Measurements from ENCODE around the gene TEAD3. TPM values are rescaled to one million over a fixed set of nuclear protein-coding genes. Genes with fewer than 3 reads are reported as not detected.

Gene TEAD3
- total RNA-seq, 1 experiment from 2014 or later: 27.0 TPM

GRCh38 chr6:35489066-35489465 lies 7.8 kb downstream of the TEAD3 start:
- H3K18ac ChIP-seq (ENCODE audit: insufficient read length, low read depth, low read length): no peak overlapping the region
- H4K91ac ChIP-seq (ENCODE audit: insufficient read length, low read depth, low read length): no peak overlapping the region
- H4K20me1 ChIP-seq (ENCODE audit: control insufficient read depth, insufficient read depth, insufficient read length): peaks cover 3% of the 10 kb centered on the region
- H3K23me2 ChIP-seq (ENCODE audit: insufficient read length, low read depth, low read length, poor library complexity, severe bottlenecking): peaks cover 22% of the 10 kb centered on the region
- Mint-ChIP-seq H3K9me3 (no peaks in the 10 kb centered on the region; a peak in 1 of 5 replicates), H3K4me3 (no peak overlapping the region), H3K27ac (no peak overlapping the region), H3K36me3 (ENCODE audit: insufficient read depth in 1 of 3, low read depth in 3 of 3) (peaks cover 0 to 6% (median 0%) of the 10 kb centered on the region in 3 experiments; a peak in 2 of 7 replicates), H3K27me3 (ENCODE audit: low read depth) (peaks cover 2% of the 10 kb centered on the region), H3K4me1 (peaks cover 75 to 80% of the 10 kb centered on the region in 2 experiments)
- no peak overlapping the region for H2BK12ac ChIP-seq (ENCODE audit: insufficient read length, low read depth, low read length)
- TF ChIP-seq, protein P1, sequence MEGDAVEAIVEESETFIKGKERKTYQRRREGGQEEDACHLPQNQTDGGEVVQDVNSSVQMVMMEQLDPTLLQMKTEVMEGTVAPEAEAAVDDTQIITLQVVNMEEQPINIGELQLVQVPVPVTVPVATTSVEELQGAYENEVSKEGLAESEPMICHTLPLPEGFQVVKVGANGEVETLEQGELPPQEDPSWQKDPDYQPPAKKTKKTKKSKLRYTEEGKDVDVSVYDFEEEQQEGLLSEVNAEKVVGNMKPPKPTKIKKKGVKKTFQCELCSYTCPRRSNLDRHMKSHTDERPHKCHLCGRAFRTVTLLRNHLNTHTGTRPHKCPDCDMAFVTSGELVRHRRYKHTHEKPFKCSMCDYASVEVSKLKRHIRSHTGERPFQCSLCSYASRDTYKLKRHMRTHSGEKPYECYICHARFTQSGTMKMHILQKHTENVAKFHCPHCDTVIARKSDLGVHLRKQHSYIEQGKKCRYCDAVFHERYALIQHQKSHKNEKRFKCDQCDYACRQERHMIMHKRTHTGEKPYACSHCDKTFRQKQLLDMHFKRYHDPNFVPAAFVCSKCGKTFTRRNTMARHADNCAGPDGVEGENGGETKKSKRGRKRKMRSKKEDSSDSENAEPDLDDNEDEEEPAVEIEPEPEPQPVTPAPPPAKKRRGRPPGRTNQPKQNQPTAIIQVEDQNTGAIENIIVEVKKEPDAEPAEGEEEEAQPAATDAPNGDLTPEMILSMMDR (conservative IDR thresholded peaks at IDR 0.05): no peak
- no peak overlapping the region for H2BK5ac ChIP-seq (ENCODE audit: insufficient read length, low read length)
- no peak overlapping the region for H3K4ac ChIP-seq (ENCODE audit: low read depth, low read length)
- no peak overlapping the region for H3T11ph ChIP-seq (ENCODE audit: low read length)
- H4K5ac ChIP-seq (ENCODE audit: insufficient read length, low read depth, low read length): no peak overlapping the region
- H3K27ac ChIP-seq (ENCODE audit: insufficient read length, low read depth, low read length): no peak overlapping the region
- H3K4me1 ChIP-seq (ENCODE audit: insufficient read depth, low read length): peaks cover 20% of the 10 kb centered on the region; the same call in 1 of the 2 replicates
- no peak overlapping the region for H2AFZ ChIP-seq (ENCODE audit: low read length)
- no peak for DNase-seq
- no peak overlapping the region for H3K4me2 ChIP-seq (ENCODE audit: insufficient read depth, insufficient read length, low read length)
- H3K79me2 ChIP-seq (ENCODE audit: insufficient read depth, low read length): no peaks in the 10 kb centered on the region; the same call in 1 of the 2 replicates
- H3K79me1 ChIP-seq (ENCODE audit: insufficient read depth, low read depth, low read length, poor library complexity, severe bottlenecking): no peaks in the 10 kb centered on the region
- peak overlapping the region; percentile 14; the same call in 1 of the 2 replicates for H3K14ac ChIP-seq (ENCODE audit: insufficient read depth, low read length)
- H3K9ac ChIP-seq (ENCODE audit: extremely low read depth, insufficient read length, low read length): no peak overlapping the region
- no peak overlapping the region for H3K56ac ChIP-seq (ENCODE audit: insufficient read length, low read depth, low read length)
- H2BK15ac ChIP-seq (ENCODE audit: low read depth, low read length): no peak overlapping the region
- H3K23ac ChIP-seq (ENCODE audit: insufficient read length, low read depth, low read length): no peak overlapping the region
- WGBS (ENCODE audit: extremely low coverage, insufficient read length, low lambda C conversion rate): no CpG with 5 or more reads among the region's 1 CpG
- H3K9me3 ChIP-seq (ENCODE audit: control insufficient read depth, low read depth, low read length): no peaks in the 10 kb centered on the region
- no peaks in the 10 kb centered on the region for H3K27me3 ChIP-seq (ENCODE audit: insufficient read depth, low read length)
- H2AK5ac ChIP-seq (ENCODE audit: insufficient read length, low read length): no peak overlapping the region
- no peak overlapping the region for H2BK20ac ChIP-seq (ENCODE audit: low read depth, low read length, poor library complexity, severe bottlenecking)
- no peak overlapping the region for H4K8ac ChIP-seq (replicated peaks; ENCODE audit: insufficient read length, low read depth, low read length)
- H2BK120ac ChIP-seq (ENCODE audit: low read depth, low read length, poor library complexity, severe bottlenecking): no peak overlapping the region
